B cell (primary cell): ENCODE data around the gene ZNF385D. TPM values are rescaled to one million over a fixed set of nuclear protein-coding genes. Genes with fewer than 3 reads are reported as not detected.
"Not testable (repeated sequence)": the region's sequence is repeated elsewhere in the genome, so short reads cannot be mapped to it uniquely, and the experiment has no call there.

Experiments
- ATAC-seq: fragments of 200-7000 bp; cut with Tn5 transposase; one replicate; pipeline ENCODE4 v1.10.0; 2021; ENCODE audit warnings: low read depth, mild to moderate bottlenecking, moderate number of reproducible peaks, moderate library complexity
- CTCF ChIA-PET: fragments of 350-600 bp; sonication (Branson Sonifier 250); formaldehyde crosslinking; loops from one replicate; lab custom pipeline; 2021; ENCODE audit warnings: antibody characterized with exemption, inconsistent platforms; lab: Charles Lee
- POLR2A ChIA-PET: fragments of 350-600 bp; sonication (Branson Sonifier 250); formaldehyde crosslinking; loops from one replicate; lab custom pipeline; 2021; ENCODE audit warnings: antibody characterized with exemption; lab: Charles Lee
- DNase-seq: peaks from one replicate; pipeline ENCODE4 v3.0.0; 2013
- H2AFZ ChIP-seq: 2 replicates; pipeline ENCODE4 v1.6.1; 2012; ENCODE audit warnings: mild to moderate bottlenecking, low read depth, low read length; ENCODE audit not compliant: insufficient read depth, poor library complexity, severe bottlenecking
- H3K27ac ChIP-seq, 2 donors: 1 replicate in 1 of 2; 2 replicates in 1 of 2; pipeline ENCODE4 v1.5.1; 2012 to 2013; ENCODE audit warnings: low read length in 2 of 2, mild to moderate bottlenecking in 2 of 2, moderate library complexity in 1 of 2
- H3K27me3 ChIP-seq, 4 experiments: fragments of 200-600 bp in 1 of 4; sonication (generic) in 1 of 4; replicated peaks in 1 of 4; 1 replicate in 2 of 4; 2 replicates in 2 of 4; pipeline versions ENCODE4 v1.6.1 to v1.7.0; 2013 to 2016; ENCODE audit warnings: low read length in 3 of 4, mild to moderate bottlenecking in 2 of 4, mixed read lengths in 1 of 4, moderate library complexity in 1 of 4; ENCODE audit not compliant: insufficient read depth in 4 of 4, control insufficient read depth in 3 of 4; ENCODE audit errors: control extremely low read depth in 1 of 4
- H3K36me3 ChIP-seq, 2 experiments: replicated peaks in 1 of 2; 1 replicate in 1 of 2; 2 replicates in 1 of 2; pipeline versions ENCODE4 v1.6.1 to v1.7.1; 2013; ENCODE audit warnings: low read length in 1 of 2; ENCODE audit not compliant: insufficient read depth in 2 of 2, control insufficient read depth in 1 of 2; ENCODE audit errors: control extremely low read depth in 1 of 2, extremely low read depth in 1 of 2
- H3K4me1 ChIP-seq, 2 donors: fragments of 200-600 bp in 1 of 2; sonication (generic) in 1 of 2; 1 replicate in 1 of 2; 2 replicates in 1 of 2; pipeline versions ENCODE4 v1.5.1 to v1.6.1; 2013 to 2017; ENCODE audit warnings: low read length in 2 of 2; ENCODE audit not compliant: control insufficient read depth in 2 of 2, insufficient read depth in 2 of 2
- H3K4me2 ChIP-seq: replicated peaks from 2 replicates; pipeline ENCODE3; 2012; ENCODE audit warnings: mild to moderate bottlenecking, low read depth, low read length; ENCODE audit not compliant: poor library complexity, severe bottlenecking
- H3K4me3 ChIP-seq, 5 experiments: fragments of 200-600 bp in 1 of 5; sonication (generic) in 1 of 5; 1 replicate in 3 of 5; 2 replicates in 2 of 5; pipeline versions ENCODE4 v1.5.1 to v1.7.0; 2011 to 2016; ENCODE audit warnings: low read length in 4 of 5, mild to moderate bottlenecking in 4 of 5, low read depth in 2 of 5, control low read depth in 1 of 5, moderate library complexity in 1 of 5; ENCODE audit not compliant: insufficient read depth in 1 of 5; ENCODE audit errors: control extremely low read depth in 1 of 5, extremely low read depth in 1 of 5
- H3K79me2 ChIP-seq: fragments of 200-600 bp; sonication (generic); one replicate; pipeline ENCODE4 v1.6.0; 2016; ENCODE audit warnings: low read length; ENCODE audit not compliant: control insufficient read depth, insufficient read depth
- H3K9ac ChIP-seq: fragments of 200-600 bp; sonication (generic); 2 replicates; pipeline ENCODE4 v1.6.1; 2017; ENCODE audit warnings: mild to moderate bottlenecking, low read length, moderate library complexity
- H3K9me3 ChIP-seq, 3 donors: one replicate each; pipeline versions ENCODE4 v1.6.1 to v1.7.1; 2013; ENCODE audit warnings: low read length in 2 of 3; ENCODE audit not compliant: control insufficient read depth in 2 of 3, insufficient read depth in 1 of 3; ENCODE audit errors: control extremely low read depth in 1 of 3
- H4K20me1 ChIP-seq: 2 replicates; pipeline ENCODE4 v1.6.0; 2012; ENCODE audit warnings: mild to moderate bottlenecking, low read length; ENCODE audit not compliant: insufficient read depth, control insufficient read depth, poor library complexity, severe bottlenecking
- H3K27ac Mint-ChIP-seq: one replicate; pipeline ENCODE4 v1.8.0; 2021; ENCODE audit warnings: mixed read lengths
- H3K27me3 Mint-ChIP-seq: one replicate; pipeline ENCODE4 v1.8.0; 2021; ENCODE audit warnings: mixed read lengths
- H3K4me1 Mint-ChIP-seq: one replicate; pipeline ENCODE4 v1.8.0; 2021; ENCODE audit warnings: mixed read lengths
- H3K4me3 Mint-ChIP-seq: one replicate; pipeline ENCODE4 v1.8.0; 2021; ENCODE audit warnings: mixed read lengths
- H3K9me3 Mint-ChIP-seq: one replicate; pipeline ENCODE4 v1.8.0; 2022; ENCODE audit warnings: mixed read lengths; ENCODE audit not compliant: insufficient read depth
- CTCF ChIP-seq: fragments of 200-600 bp; IDR thresholded peaks from one replicate; pipeline ENCODE4 v1.8.0; 2022; ENCODE audit warnings: antibody characterized with exemption, mild to moderate bottlenecking
- EZH2 ChIP-seq: IDR thresholded peaks from 2 replicates; pipeline ENCODE4 v1.6.1; 2012; ENCODE audit warnings: borderline replicate concordance, low read depth, mild to moderate bottlenecking, moderate library complexity, low read length; ENCODE audit not compliant: insufficient read depth, poor library complexity, severe bottlenecking
- WGBS: methylation state at CpG from one replicate; pipeline ENCODE4 v1.1.5; 2013; ENCODE audit warnings: missing lambda C conversion rate; ENCODE audit not compliant: insufficient coverage; 5-methylcytosine and 5-hydroxymethylcytosine counted together
- intact Hi-C: fragments of 100-400 bp; cut with micrococcal nuclease; formaldehyde crosslinking; loops from one replicate; pipeline ENCODE4 v1.10.0; 2022
- polyA plus RNA-seq: library from polyadenylated mRNA; depleted of rRNA; stranded (reverse); fragments of >200 nt; gene quantifications from 2 replicates; pipeline ENCODE4 v1.2.3, GENCODE V29; 2012
- total RNA-seq, 2 donors: library from RNA; stranded (reverse); fragments of 120-200 nt in 1 of 2; gene quantifications; 1 replicate in 1 of 2; 2 replicates in 1 of 2; pipeline versions ENCODE4 v1.2.3 to v1.2.4, GENCODE V29; 2013 to 2022

The ZNF385D gene
- total and polyA plus RNA-seq, 2 donors (not counting 1 experiment from before 2014, with no cell fraction given), result not detected

GRCh38 chr3:21390856-21391255 is 360.2 kb downstream of the ZNF385D start:
- no peaks in the 10 kb centered on the region for H3K36me3 ChIP-seq
- Mint-ChIP-seq H3K4me3 (no peak overlapping the region), H3K27me3 (no peaks in the 10 kb centered on the region), H3K27ac (no peak overlapping the region), H3K4me1 (no peaks in the 10 kb centered on the region), H3K9me3 (peaks cover 7% of the 10 kb centered on the region)
- no peak overlapping the region for H3K4me2 ChIP-seq
- ChIA-PET POLR2A (no interaction called here), CTCF (no interaction called here)
- H3K4me1 ChIP-seq, result no peaks in the 10 kb centered on the region
- intact Hi-C loops, result no loop called here
- no peaks in the 10 kb centered on the region for H3K79me2 ChIP-seq
- no peak overlapping the region for H3K4me3 ChIP-seq
- DNase-seq (no peak), ATAC-seq (no peak)
- H3K9ac ChIP-seq, result no peak overlapping the region
- no peak overlapping the region for H2AFZ ChIP-seq
- WGBS, result 100% methylated on average over 1 of the region's 1 CpG
- H4K20me1 ChIP-seq, result no peaks in the 10 kb centered on the region
- no peaks in the 10 kb centered on the region for H3K27me3 ChIP-seq
- TF ChIP-seq CTCF (no peak), EZH2 (no peak)
- H3K9me3 ChIP-seq, result peaks cover 0 to 12% (median 0%) of the 10 kb centered on the region in 3 donors
- no peak overlapping the region for H3K27ac ChIP-seq

GRCh38 chr3:21390136-21390535 is 360.9 kb downstream of the ZNF385D start:
- POLR2A ChIA-PET, result no interaction called here
- WGBS, result 75% methylated on average over 2 of the region's 3 CpGs
- no peak for TF ChIP-seq CTCF
- TF ChIP-seq EZH2, result no peak
- no peak overlapping the region for H3K4me3 Mint-ChIP-seq
- H3K27ac Mint-ChIP-seq, result no peak overlapping the region
- peaks cover 9% of the 10 kb centered on the region for H3K9me3 Mint-ChIP-seq
- Histone ChIP-seq H3K4me2 (no peak overlapping the region), H3K4me3 (no peak overlapping the region), H3K27ac (no peak overlapping the region), H3K9ac (no peak overlapping the region), H3K36me3 (no peaks in the 10 kb centered on the region), H3K27me3 (no peaks in the 10 kb centered on the region), H3K79me2 (no peaks in the 10 kb centered on the region), H4K20me1 (no peaks in the 10 kb centered on the region), H2AFZ (no peak overlapping the region), H3K9me3 (peaks cover 0 to 12% (median 0%) of the 10 kb centered on the region in 3 donors), H3K4me1 (no peaks in the 10 kb centered on the region)
- CTCF ChIA-PET, result no interaction called here
- H3K27me3 Mint-ChIP-seq, result no peaks in the 10 kb centered on the region
- H3K4me1 Mint-ChIP-seq, result no peaks in the 10 kb centered on the region
- intact Hi-C loops, result no loop called here
- ATAC-seq, result no peak
- no peak for DNase-seq

GRCh38 chr3:21387142-21387826 is 363.7 kb downstream of the ZNF385D start:
- H3K27ac Mint-ChIP-seq, H3K4me3 Mint-ChIP-seq: not testable (repeated sequence)
- WGBS, result 92% methylated on average over 29 of the region's 30 CpGs

More at GRCh38 chr3:21387142-21387826, 363.7 kb downstream of the ZNF385D start:
- H3K79me2 ChIP-seq, H3K4me1 ChIP-seq, H3K27me3 ChIP-seq, H3K4me1 Mint-ChIP-seq, DNase-seq, H3K4me2 ChIP-seq, H3K9ac ChIP-seq, POLR2A ChIA-PET, H3K9me3 Mint-ChIP-seq, H3K4me3 ChIP-seq, CTCF ChIA-PET, H4K20me1 ChIP-seq, intact Hi-C loops, ATAC-seq, H3K36me3 ChIP-seq, H2AFZ ChIP-seq, H3K27ac ChIP-seq, H3K27me3 Mint-ChIP-seq: not testable (repeated sequence)
- peaks cover 0 to 12% (median 0%) of the 10 kb centered on the region in 3 donors for H3K9me3 ChIP-seq
